LHCN-M2 (cell line): Measurements from ENCODE around the gene SLC38A6. TPM values are rescaled to one million over a fixed set of nuclear protein-coding genes. Genes with fewer than 3 reads are reported as not detected.

ENCODE experiments used
- DNase-seq: peaks from one replicate; pipeline ENCODE4 v3.0.0-alpha.2; 2012; ENCODE audit warnings: low read depth
- total RNA-seq: library from RNA; depleted of rRNA; stranded (reverse); fragments of >200 nt; gene quantifications from 2 replicates; pipeline ENCODE4 v1.2.3, GENCODE V29; 2014

SLC38A6 gene
- total RNA-seq, 1 experiment from 2014 or later: 52.4 TPM

- DNase-seq: peak; percentile 26
These were observed 3.2 kb upstream of the SLC38A6 start for GRCh38 chr14:60977847-60978246.

- DNase-seq: peak; percentile 85
These were observed 799 bp downstream of the SLC38A6 start for GRCh38 chr14:60981633-60982455.

DNA sequence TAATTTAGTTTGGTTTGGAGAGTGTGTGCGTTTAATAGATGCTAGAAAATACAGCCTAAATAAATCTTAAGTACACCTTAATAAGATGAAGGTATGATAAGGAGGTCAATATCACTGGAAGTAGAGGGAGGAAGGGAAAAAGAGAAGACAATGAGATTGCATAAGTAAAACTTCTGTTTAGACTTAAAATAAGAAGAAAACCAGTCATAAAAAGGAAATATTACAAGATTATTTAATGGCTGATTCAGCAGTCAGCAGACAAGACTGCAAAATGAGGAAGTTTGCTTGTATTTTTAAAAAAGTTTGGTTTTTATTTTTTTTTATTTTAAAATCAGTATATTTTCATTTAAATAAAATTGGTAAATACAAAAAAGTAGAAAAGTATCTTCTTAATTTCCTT is 3.2 kb downstream of the SLC38A6 start:
- no peak for DNase-seq

DNA sequence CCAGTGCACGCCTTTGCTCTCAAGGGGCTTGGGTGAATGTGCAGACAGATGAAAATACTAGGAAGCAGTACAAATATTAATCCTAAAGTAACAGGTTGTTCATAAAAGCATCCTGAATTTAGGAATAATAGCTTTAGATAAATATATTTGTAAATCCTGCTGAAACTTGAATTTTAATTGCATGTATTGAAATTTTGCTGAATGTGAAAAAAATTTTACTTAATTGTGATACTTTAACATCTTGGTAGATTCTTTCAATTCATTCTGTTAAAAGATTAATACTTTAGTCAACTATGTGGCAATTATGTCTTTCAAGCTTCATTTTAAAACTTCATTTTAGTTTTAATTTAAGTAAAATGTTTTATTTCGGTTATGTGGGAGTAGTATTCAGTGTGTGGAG is 5.5 kb downstream of the SLC38A6 start:
- no peak for DNase-seq

DNA sequence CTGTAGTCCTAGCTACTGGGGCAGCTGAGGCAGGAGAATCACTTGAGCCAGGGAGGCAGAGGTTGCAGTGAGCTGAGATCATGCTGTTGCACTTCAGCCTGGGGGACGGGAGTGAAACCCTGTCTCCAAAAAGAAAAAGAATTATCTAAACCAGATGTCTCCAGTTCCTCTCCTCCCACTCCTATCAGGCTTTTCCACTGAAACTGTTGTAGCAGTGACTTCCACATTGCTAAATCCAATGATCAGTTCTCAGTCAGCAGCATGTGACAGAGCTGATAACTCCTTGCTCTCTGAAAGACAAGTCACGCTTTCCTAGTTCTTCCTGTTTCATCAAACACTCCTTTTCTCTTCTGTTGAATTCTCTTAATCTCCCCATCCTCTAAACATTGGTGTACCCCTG is 8.6 kb downstream of the SLC38A6 start:
- DNase-seq: no peak

- DNase-seq: no peak
These were observed 17.6 kb downstream of the SLC38A6 start for GRCh38 chr14:60998617-60999016.

- DNase-seq: no peak
These were observed 18.5 kb downstream of the SLC38A6 start for GRCh38 chr14:60999536-60999935.

GRCh38 chr14:61003571-61003970 is 22.5 kb downstream of the SLC38A6 start:
- peak; percentile 67 for DNase-seq

- no peak for DNase-seq
These were observed 38.5 kb downstream of the SLC38A6 start for GRCh38 chr14:61019537-61019936.

DNA sequence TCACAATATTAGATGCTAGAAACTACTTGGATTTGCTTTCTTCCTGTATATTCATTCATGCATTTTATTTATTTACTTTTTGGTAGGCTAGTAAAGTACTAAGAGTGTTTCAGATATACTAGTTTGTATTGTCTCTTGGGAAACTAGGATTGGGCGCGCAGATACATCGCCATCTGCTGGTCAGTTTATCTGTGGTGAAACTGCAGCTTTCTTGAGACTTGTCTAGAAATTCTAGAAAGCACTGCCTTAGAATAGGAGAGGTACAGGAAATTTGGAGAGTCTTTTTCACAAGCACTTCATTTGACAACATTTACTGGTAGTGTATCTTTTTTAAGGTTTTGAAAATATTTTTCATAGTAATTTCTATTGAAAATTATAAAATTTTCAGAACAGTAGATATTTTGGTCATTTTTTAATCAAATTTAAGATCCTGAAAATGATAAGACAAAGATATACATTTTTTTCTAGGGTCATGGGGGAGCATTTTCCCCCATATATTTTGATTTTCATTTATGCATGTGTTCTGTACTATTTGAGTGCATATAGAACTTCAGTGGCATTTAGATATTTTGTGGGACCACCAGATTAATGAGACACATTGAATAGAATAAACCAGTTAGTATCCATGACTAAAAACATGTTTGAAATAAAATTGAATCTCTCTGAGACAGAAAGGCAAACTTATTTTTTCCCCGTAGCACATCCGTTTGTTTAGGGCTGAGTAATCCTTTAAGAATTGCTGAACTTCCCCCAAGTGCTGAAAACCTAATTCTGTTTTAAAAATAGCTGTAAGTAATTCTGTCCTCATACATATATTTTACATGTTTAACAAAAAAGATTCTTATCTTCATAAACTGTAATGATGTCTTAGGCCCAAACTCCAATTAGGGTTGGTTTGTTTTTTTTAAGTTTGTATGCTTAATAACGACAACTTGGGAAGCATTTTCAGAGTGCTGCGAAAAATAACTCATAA is 44.5 kb downstream of the SLC38A6 start:
- DNase-seq: peak; percentile 90

- DNase-seq: no peak
These were observed 45.5 kb downstream of the SLC38A6 start for GRCh38 chr14:61026526-61026925.

DNA sequence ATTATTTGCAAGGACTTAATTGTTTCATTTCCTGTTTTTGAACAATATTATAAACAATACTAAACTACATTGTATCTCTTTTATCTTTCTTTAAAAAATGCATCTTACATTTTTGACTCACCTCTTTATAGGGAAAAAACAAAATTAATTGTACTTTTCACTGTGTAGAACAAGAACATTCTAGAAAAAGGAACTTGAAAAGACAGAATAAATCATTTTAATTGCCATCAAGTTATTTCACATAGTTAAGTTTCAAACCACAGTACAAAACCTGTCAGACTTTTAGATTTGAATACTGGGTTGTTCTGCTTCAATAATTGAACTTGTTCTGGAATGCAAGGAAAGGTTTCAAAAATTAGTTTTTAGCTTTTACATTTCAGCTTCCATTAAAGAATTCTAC is 50.0 kb downstream of the SLC38A6 start:
- DNase-seq: no peak

DNA sequence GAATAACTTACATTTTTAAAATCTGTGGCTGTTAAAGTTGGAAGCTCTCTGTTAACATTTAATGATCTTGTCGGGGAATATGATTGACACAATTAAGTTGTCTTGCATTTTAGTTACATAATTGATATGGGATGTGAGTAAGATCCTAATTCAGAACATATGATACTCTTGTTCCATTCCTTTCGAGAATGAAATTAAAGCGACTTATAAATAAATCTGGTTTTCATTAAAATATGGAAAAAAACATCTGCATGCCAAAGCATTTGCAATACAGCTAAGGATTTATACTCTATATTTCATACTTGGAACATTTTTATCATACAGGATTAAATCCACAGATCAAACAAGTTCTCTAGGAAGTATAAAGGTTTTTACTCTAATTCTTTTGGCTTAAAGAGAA is 52.0 kb downstream of the SLC38A6 start:
- DNase-seq: no peak

GRCh38 chr14:61033855-61034254 is 52.8 kb downstream of the SLC38A6 start:
- DNase-seq: peak; percentile 52

GRCh38 chr14:61034416-61035120 is 53.5 kb downstream of the SLC38A6 start:
- peak; percentile 74 for DNase-seq

GRCh38 chr14:61037215-61037614 is 56.2 kb downstream of the SLC38A6 start:
- DNase-seq: no peak

GRCh38 chr14:61041704-61042103 is 60.7 kb downstream of the SLC38A6 start:
- DNase-seq: no peak

DNA sequence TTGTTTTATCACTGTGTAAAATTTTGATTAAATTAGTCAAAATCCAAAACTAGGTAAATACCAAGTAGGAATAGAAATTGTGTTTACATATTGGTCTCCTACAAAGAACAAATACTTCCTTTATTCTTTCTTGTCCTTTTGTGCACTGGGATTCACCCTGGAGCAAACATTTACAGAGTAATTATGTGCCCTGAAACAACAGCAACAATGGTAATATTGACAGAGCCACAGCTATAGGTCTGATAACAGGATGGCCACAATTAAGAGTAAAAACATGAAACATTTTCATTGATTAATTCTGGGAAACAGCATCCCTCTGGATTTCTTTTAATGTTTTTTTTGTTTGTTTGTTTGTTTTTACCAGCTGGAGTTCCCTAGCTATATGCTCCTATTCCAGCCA is 61.2 kb downstream of the SLC38A6 start:
- no peak for DNase-seq

DNA sequence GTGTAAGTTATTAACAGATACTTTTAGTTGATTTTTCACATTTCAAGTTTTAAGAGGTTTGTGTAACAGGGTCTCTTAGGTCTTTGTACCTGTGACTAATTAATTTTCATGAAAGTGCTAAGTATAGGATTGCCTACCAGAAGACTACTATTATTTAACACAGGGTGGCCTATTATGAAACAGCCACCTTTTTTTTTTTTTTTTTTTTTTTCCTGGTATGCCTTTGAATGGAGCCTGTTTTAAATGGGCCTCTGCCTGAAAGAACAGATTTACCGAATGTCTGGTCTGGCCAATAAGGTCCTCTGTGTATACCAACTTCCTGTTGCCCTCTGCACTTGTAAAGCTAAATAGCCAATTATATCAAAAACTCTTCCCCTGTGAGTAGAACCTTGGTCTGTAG is 62.5 kb downstream of the SLC38A6 start:
- no peak for DNase-seq

DNA sequence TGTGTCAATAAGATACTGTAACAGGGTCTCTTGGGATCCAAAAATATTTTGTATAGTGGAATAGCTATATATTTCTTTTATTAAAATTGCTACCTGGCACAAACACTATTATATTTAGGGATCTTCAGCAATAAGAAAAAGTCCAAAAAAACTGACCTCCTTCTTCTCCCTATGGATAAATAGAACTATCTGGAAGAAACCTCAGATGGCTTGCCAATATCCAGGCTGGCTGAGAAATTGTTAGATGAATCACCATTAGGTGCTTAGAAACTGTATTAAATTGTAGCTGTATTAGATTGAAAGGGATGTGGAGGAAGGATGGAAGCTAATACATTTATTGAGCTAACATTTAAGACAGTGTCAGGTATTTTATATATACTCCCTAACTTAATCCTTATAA is 66.0 kb downstream of the SLC38A6 start:
- DNase-seq: no peak

DNA sequence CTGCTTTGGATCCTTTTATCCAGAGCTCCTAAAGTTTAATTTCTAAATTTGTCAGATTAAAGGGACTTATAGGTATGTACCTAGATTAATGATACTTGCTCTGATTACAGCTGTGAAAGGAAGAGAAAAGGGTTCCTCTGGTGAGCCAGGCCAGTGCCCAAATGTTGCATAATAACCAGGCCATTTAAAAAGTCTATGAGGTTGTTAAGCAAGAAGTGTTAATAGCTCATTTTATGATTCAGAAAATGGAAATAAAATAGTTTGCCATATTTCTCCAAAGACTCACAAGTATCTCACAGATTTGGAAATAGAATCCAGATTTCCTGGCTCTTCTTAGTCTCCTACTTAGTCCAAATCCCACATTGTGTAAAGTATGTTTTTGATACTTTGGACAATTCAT is 67.6 kb downstream of the SLC38A6 start:
- DNase-seq: no peak

DNA sequence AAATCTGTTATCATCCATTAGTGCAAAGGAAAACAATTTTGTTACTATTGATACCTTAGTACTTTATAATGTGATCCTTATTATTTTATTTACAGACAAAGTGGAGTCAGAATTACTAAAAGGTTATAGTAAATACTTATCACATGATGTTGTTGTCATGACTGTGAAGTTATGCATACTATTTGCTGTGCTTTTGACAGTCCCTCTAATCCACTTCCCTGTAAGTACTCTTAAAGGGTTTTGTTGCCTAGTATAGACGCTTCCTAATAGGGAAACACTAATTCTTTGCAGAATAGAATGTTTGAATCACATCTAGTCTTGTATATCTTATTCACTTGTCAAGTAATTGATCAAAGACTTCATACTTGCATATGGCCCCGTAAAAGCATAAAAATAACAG is 69.4 kb downstream of the SLC38A6 start:
- no peak for DNase-seq
